HCT116 (cell line): ENCODE results near the gene LURAP1L. TPM values are rescaled to one million over a fixed set of nuclear protein-coding genes. Genes with fewer than 3 reads are reported as not detected.

Experiments
- ATAC-seq: fragments of 200-7000 bp; cut with Tn5 transposase; 2 replicates; pipeline ENCODE4 v1.9.1; 2020; ENCODE audit warnings: mild to moderate bottlenecking, moderate library complexity
- BruUV-seq: library from RNA; stranded (reverse); fragments of 400-500 nt; replicated peaks from 2 replicates; lab custom pipeline; 2021; lab: Mats Ljungman, UMichigan
- CTCF ChIA-PET: fragments of 300-600 bp; sonication (Branson Sonifier 250); formaldehyde crosslinking; loops from one replicate; lab custom pipeline; 2021; ENCODE audit warnings: antibody characterized with exemption; lab: Charles Lee
- POLR2A ChIA-PET: fragments of 300-600, 350-600 bp; sonication (Branson Sonifier 250); formaldehyde crosslinking; loops from one replicate; lab custom pipeline; 2021; ENCODE audit warnings: antibody characterized with exemption; lab: Charles Lee
- RAD21 ChIA-PET, 2 experiments: fragments of 300-600 bp; sonication (Branson Sonifier 250); formaldehyde crosslinking; loops; one replicate each; lab custom pipeline; 2023; ENCODE audit warnings: low total read pairs in 2 of 2; ENCODE audit not compliant: uncharacterized antibody in 2 of 2, unreplicated experiment in 2 of 2, low non-redundant PET in 1 of 2; lab: Charles Lee
- DNase-seq: peaks from one replicate; pipeline ENCODE4 v3.0.0-alpha.2; 2010; ENCODE audit warnings: low read depth, low spot score
- H2AFZ ChIP-seq: fragments of 200-600 bp; shearing (Covaris generic), sonication (generic); 2 replicates; pipeline ENCODE4 v1.6.1; 2017; ENCODE audit warnings: low read depth, mixed run types, mixed read lengths, antibody characterized with exemption, low read length; ENCODE audit not compliant: poor library complexity, severe bottlenecking
- H3K27ac ChIP-seq: 2 replicates; pipeline ENCODE4 v1.5.1; 2012; ENCODE audit warnings: low read depth, low read length
- H3K27me3 ChIP-seq: fragments of 200-600 bp; sonication (generic); 2 replicates; pipeline ENCODE4 v1.6.1; 2016; ENCODE audit warnings: mixed run types, low read length, mixed read lengths; ENCODE audit not compliant: insufficient read depth
- H3K36me3 ChIP-seq, 2 experiments: fragments of 200-500 bp in 1 of 2; fragments of 200-600 bp in 1 of 2; sonication (Bioruptor generic) in 1 of 2; sonication (generic) in 1 of 2; 2 replicates each; pipeline versions ENCODE4 v1.5.1 to v1.6.1; 2014 to 2016; ENCODE audit warnings: low read length in 2 of 2, inconsistent platforms in 1 of 2, mixed read lengths in 1 of 2, mixed run types in 1 of 2; ENCODE audit not compliant: insufficient read depth in 2 of 2, control insufficient read depth in 1 of 2
- H3K4me1 ChIP-seq, 2 experiments: fragments of 200-600 bp in 1 of 2; sonication (generic) in 1 of 2; 2 replicates each; pipeline versions ENCODE4 v1.5.1 to v1.6.1; 2012 to 2017; ENCODE audit warnings: low read length in 2 of 2, inconsistent platforms in 1 of 2, mild to moderate bottlenecking in 1 of 2, mixed read lengths in 1 of 2, mixed run types in 1 of 2, moderate library complexity in 1 of 2; ENCODE audit not compliant: insufficient read depth in 2 of 2, control insufficient read depth in 1 of 2
- H3K4me2 ChIP-seq: fragments of 200-600 bp; sonication (generic); 2 replicates; pipeline ENCODE4 v1.6.1; 2017; ENCODE audit warnings: mixed run types, low read length, mixed read lengths
- H3K4me3 ChIP-seq, 2 experiments: fragments of 200-600 bp in 1 of 2; sonication (generic) in 1 of 2; replicated peaks in 1 of 2; 2 replicates each; pipeline ENCODE4 v1.5.1; 2011 to 2016; ENCODE audit warnings: low read length in 2 of 2, control low read depth in 1 of 2, low read depth in 1 of 2, mild to moderate bottlenecking in 1 of 2, mixed read lengths in 1 of 2, mixed run types in 1 of 2
- H3K79me2 ChIP-seq: fragments of 200-600 bp; sonication (generic); 2 replicates; pipeline ENCODE4 v1.6.1; 2017; ENCODE audit warnings: mild to moderate bottlenecking, mixed run types, low read length, moderate library complexity, mixed read lengths; ENCODE audit not compliant: insufficient read depth
- H3K9ac ChIP-seq: fragments of 200-600 bp; sonication (generic); 2 replicates; pipeline ENCODE4 v1.6.1; 2016; ENCODE audit warnings: low read length, mixed read lengths
- H3K9me2 ChIP-seq: fragments of 200-600 bp; sonication (generic), shearing (Covaris generic); 2 replicates; pipeline ENCODE4 v1.6.1; 2017; ENCODE audit warnings: mixed run types, mild to moderate bottlenecking, moderate library complexity; ENCODE audit not compliant: insufficient read depth
- H3K9me3 ChIP-seq, 2 experiments: fragments of 200-500 bp in 1 of 2; fragments of 200-600 bp in 1 of 2; sonication (Bioruptor generic) in 1 of 2; sonication (generic) in 1 of 2; 2 replicates each; pipeline ENCODE4 v1.6.1; 2014 to 2017; ENCODE audit warnings: low read length in 2 of 2, mixed read lengths in 2 of 2, inconsistent platforms in 1 of 2, low read depth in 1 of 2, mild to moderate bottlenecking in 1 of 2, mixed run types in 1 of 2, moderate library complexity in 1 of 2; ENCODE audit not compliant: control insufficient read depth in 1 of 2, insufficient read depth in 1 of 2
- H4K20me1 ChIP-seq: fragments of 200-600 bp; sonication (generic), shearing (Covaris generic); 2 replicates; pipeline ENCODE4 v1.6.1; 2017; ENCODE audit warnings: mixed run types, mild to moderate bottlenecking, moderate library complexity; ENCODE audit not compliant: insufficient read depth
- ATF3 ChIP-seq: IDR thresholded peaks from 2 replicates; pipeline ENCODE4 v1.6.1; 2012
- CBX3 ChIP-seq: IDR thresholded peaks from 2 replicates; pipeline ENCODE4 v1.6.1; 2012; ENCODE audit warnings: low read depth
- CEBPB ChIP-seq: IDR thresholded peaks from 2 replicates; pipeline ENCODE4 v1.6.1; 2012; ENCODE audit warnings: low read depth
- FOSL1 ChIP-seq: IDR thresholded peaks from 2 replicates; pipeline ENCODE4 v1.6.1; 2012; ENCODE audit warnings: low read depth
- JUND ChIP-seq: IDR thresholded peaks from 2 replicates; pipeline ENCODE4 v1.6.1; 2012
- MAX ChIP-seq: IDR thresholded peaks from 2 replicates; pipeline ENCODE4 v1.6.1; 2012
- RAD21 ChIP-seq: IDR thresholded peaks from 2 replicates; pipeline ENCODE4 v1.6.1; 2012; ENCODE audit warnings: low read depth, mild to moderate bottlenecking
- REST ChIP-seq: IDR thresholded peaks from 2 replicates; pipeline ENCODE4 v1.6.1; 2012; ENCODE audit warnings: low read depth
- SP1 ChIP-seq: IDR thresholded peaks from 2 replicates; pipeline ENCODE4 v1.6.1; 2012; ENCODE audit warnings: low read depth
- SRF ChIP-seq: IDR thresholded peaks from 2 replicates; pipeline ENCODE4 v1.6.1; 2012; ENCODE audit warnings: low read depth
- YY1 ChIP-seq: IDR thresholded peaks from 2 replicates; pipeline ENCODE4 v1.6.1; 2011; ENCODE audit warnings: low read length, low read depth, moderate library complexity, mild to moderate bottlenecking; ENCODE audit not compliant: insufficient replicate concordance; ENCODE audit errors: extremely low read depth
- ZBTB33 ChIP-seq: IDR thresholded peaks from 2 replicates; pipeline ENCODE4 v1.6.1; 2011; ENCODE audit warnings: mild to moderate bottlenecking, low read length, moderate library complexity; ENCODE audit not compliant: insufficient replicate concordance; ENCODE audit errors: extremely low read depth
- ZFX ChIP-seq: fragments of 450-650 bp; IDR thresholded peaks from 2 replicates; pipeline ENCODE4 v1.6.1; 2017
- ZNF274 ChIP-seq: fragments of 200-500 bp; sonication (Bioruptor generic); IDR thresholded peaks from 2 replicates; pipeline ENCODE4 v1.6.1; 2014; ENCODE audit warnings: mild to moderate bottlenecking, low read depth, low read length, inconsistent platforms
- intact Hi-C: fragments of 100-400 bp; cut with micrococcal nuclease; formaldehyde crosslinking; loops from 2 replicates; pipeline ENCODE4 v1.10.0; 2022
- total RNA-seq: library from RNA; stranded (reverse); gene quantifications from one replicate; pipeline ENCODE4 v1.2.1, GENCODE V29; 2021; ENCODE audit not compliant: unreplicated experiment

LURAP1L gene
- total RNA-seq, 1 experiment from 2014 or later: 13.3 TPM

GRCh38 chr9:12748016-12748415 is 26.8 kb upstream of the LURAP1L start:
- ChIA-PET POLR2A (no interaction called here), RAD21 (no interaction called here)
- no peak overlapping the region for H3K4me2 ChIP-seq

GRCh38 chr9:12748954-12749353 is 25.9 kb upstream of the LURAP1L start:
- no peaks in the 10 kb centered on the region for H3K9me2 ChIP-seq
- no peak for ATAC-seq
- no peak overlapping the region for H3K4me3 ChIP-seq
- RAD21 ChIA-PET: no interaction called here
- no peak overlapping the region for H3K9ac ChIP-seq
- no peak overlapping the region for H3K4me2 ChIP-seq
- CTCF ChIA-PET: no interaction called here
- no peaks in the 10 kb centered on the region for H3K27me3 ChIP-seq
- H3K4me1 ChIP-seq: no peaks in the 10 kb centered on the region
- intact Hi-C loops: no loop called here
- H4K20me1 ChIP-seq: no peaks in the 10 kb centered on the region
- DNase-seq: no peak
- H3K9me3 ChIP-seq: no peaks in the 10 kb centered on the region
- H2AFZ ChIP-seq: no peak overlapping the region
- H3K36me3 ChIP-seq: no peaks in the 10 kb centered on the region
- TF ChIP-seq SRF: no peak
- TF ChIP-seq MAX: no peak
- TF ChIP-seq RAD21: no peak
- TF ChIP-seq ZNF274: no peak
- TF ChIP-seq REST: no peak
- no peak for TF ChIP-seq YY1
- no peak for TF ChIP-seq SP1
- TF ChIP-seq ZFX: no peak
- no peak for TF ChIP-seq ATF3
- no peak for TF ChIP-seq FOSL1
- TF ChIP-seq CBX3: no peak
- no peak for TF ChIP-seq JUND
- TF ChIP-seq CEBPB: no peak
- no peak for TF ChIP-seq ZBTB33
- no TSS peak for BruUV-seq
- H3K79me2 ChIP-seq: no peaks in the 10 kb centered on the region
- no peak overlapping the region for H3K27ac ChIP-seq
- POLR2A ChIA-PET: no interaction called here

More at GRCh38 chr9:12748016-12748415, 26.8 kb upstream of the LURAP1L start:
- Histone ChIP-seq H3K4me1 (no peaks in the 10 kb centered on the region), H3K9me2 (no peaks in the 10 kb centered on the region), H3K9me3 (no peaks in the 10 kb centered on the region)
- CTCF ChIA-PET: no interaction called here
- intact Hi-C loops: no loop called here
- TF ChIP-seq MAX (no peak), FOSL1 (peak; percentile 22)
- TF ChIP-seq, all 23 proteins: peak for 1
- Histone ChIP-seq H3K79me2 (no peaks in the 10 kb centered on the region), H3K27ac (no peak overlapping the region), H3K4me3 (no peak overlapping the region), H2AFZ (no peak overlapping the region), H3K36me3 (no peaks in the 10 kb centered on the region), H3K9ac (no peak overlapping the region), H4K20me1 (no peaks in the 10 kb centered on the region), H3K27me3 (no peaks in the 10 kb centered on the region)
- no peak for DNase-seq
- no TSS peak for BruUV-seq
- no peak for ATAC-seq
